HG03139 (cell line): ENCODE data around the gene CAND2.

Experiments used
- ATAC-seq: cut with Tn5 transposase; IDR thresholded peaks from one replicate; pipeline ENCODE4 v1.9.1; 2021; ENCODE audit not compliant: unreplicated experiment

CAND2 gene

DNA sequence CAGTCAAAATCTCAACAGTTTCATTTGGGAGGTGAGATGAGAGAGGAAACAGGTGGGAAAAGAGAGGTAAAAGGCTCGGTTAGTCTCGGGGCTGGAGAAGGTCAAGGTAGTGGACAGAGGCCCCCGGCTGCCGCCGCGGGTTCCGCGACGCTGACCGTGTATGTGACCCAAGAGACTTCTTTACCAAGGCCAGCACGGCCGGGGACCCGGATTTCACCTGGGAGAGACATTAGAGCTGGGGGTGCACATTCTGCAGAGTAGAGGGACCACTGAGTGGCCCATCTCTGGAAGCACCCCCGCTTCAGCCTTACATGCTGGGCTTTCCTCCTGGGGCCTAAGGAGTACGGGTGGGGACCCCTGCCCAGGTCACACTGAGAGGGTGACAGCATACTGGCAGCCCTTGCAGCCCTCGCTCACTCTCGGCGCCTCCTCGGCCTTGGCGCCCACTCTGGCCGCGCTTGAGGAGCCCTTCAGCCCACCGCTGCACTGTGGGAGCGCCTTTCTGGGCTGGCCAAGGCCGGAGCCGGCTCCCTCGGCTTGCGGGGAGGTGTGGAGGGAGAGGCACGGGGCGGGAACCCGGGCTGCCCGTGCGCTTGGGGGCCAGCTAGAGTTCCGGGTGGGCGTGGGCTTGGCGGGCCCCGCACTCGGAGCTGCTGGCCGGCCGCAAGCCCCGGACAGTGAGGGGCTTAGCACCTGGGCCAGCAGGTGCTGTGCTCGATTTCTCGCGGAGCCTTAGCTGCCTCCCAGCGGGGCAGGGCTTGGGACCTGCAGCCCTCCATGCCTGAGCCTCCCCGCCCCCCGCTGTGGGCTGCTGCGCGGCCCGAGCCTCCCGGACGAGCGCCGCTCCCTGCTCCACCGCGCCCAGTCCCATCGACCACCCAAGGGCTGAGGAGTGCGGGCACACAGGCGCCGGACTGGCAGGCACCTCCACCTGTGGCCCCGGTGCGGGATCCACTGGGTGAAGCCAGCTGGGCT, 86.1 kb downstream of the CAND2 start:
- no peak for ATAC-seq

DNA sequence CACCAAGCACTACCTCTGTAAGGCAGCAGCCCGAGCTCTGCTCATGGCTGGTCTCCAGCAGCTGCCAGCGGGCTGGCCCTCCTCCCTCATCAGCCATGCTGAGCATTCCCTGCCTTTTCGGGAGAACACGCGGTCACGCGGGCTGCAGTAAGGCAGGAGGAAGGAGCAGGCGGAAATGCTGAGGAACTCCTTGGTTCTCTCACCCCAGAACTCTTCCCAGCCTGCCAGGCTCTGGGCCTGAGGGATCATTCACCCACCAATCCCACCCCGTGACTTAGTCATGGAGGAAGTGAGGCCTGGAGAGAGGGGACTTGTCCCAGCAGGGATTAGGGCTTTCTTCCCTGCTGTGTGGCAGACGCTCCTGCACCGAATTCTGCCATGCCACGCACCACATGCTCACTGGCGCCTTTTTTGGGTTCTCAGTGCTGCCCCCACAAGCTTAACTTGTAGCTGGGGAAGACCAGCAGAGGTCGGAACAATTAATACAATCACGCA, 87.8 kb downstream of the CAND2 start:
- ATAC-seq, result no peak
